Activated naive CD4-positive, alpha-beta T cell (primary cell): ENCODE results near the gene CENPX.

Source experiments
- DNase-seq, 4 experiments: peaks; one replicate each; lab custom pipeline; 2025; lab: John Stamatoyannopoulos, UW

Gene CENPX

GRCh38 chr17:82022310-82022980 is at the start of gene CENPX:
Gene CENPX, minus strand, starts transcription at chr17:82022878. Its CDS starts 17 bp downstream, at chr17:82022861.
- DNase-seq: no peak

GRCh38 chr17:82070611-82071010 is 47.9 kb upstream of the CENPX start:
- DNase-seq: no peak

- peak; percentile 37 to 69 (median 55) for DNase-seq
These were observed 43.1 kb upstream of the CENPX start, which contains the start of gene DUS1L for GRCh38 chr17:82065638-82066303. Gene DUS1L, minus strand, starts transcription at chr17:82065804. Its CDS starts 745 bp downstream, at chr17:82065059.

DNA sequence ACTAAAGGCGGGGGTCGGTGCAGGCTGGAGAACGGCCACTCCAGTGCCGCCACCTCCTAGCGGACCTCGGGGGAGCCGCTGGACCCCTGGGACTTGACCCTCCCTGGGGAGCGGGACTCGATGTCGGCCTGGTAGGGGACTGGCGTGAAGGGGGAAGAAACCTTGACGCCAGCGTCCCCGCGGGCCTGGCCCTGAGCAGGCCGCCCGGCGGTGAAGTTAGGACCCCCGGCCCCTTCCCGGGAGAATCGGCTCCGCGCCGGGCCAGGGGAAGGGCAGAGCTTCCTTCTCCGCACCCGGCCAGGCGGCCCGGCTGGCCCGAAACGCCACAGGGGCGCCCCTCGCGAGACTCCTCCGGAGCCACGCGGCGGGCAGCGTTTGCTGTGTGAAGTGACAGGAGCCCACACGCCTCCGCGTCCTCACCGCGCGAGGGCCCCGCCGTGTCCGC is 42.5 kb upstream of the CENPX start:
- peak in 1 of 4 experiments; percentile 42 for DNase-seq

DNA sequence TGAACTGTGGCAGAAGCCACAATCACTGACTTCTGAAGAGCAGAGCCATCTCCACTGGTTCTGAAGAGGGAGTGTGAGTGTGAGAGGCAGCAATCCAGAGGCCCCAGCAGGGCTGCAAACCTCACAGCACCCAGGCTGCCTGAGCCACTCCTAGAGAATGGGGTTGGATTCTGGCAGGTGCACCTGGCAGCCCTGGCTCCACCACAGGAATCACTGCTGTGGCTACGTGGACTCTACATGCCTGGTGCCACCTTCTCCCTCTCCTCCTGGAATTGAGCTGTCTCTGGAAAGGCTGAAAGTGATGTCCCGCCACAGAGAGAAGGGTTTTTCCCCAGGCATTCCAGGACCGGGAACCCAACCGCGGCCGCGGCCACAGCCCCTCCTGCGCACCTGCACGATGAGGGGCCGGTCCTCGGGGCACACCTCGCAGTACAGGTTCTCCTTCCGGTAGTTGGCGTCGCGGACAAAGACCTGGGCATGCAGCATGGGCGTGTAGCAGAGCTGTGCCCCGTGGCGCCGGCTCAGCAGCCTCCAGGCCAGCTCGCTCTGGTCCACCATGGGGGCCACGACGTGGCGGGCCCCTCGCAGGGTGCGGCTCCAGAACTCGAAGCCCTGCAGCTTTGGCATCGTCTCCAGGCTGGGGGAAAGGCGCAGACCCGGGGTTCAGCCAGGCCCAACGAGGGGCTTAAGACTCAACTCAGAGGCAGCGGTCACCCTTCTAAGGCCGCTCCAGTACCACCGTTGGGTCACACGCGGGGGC is 41.9 kb upstream of the CENPX start:
- no peak for DNase-seq

- no peak for DNase-seq
These were observed 41.0 kb upstream of the CENPX start for GRCh38 chr17:82063424-82064415.

GRCh38 chr17:82062984-82063368 is 40.3 kb upstream of the CENPX start:
- DNase-seq: no peak

GRCh38 chr17:82062076-82062983 is 39.7 kb upstream of the CENPX start:
- no peak for DNase-seq

DNA sequence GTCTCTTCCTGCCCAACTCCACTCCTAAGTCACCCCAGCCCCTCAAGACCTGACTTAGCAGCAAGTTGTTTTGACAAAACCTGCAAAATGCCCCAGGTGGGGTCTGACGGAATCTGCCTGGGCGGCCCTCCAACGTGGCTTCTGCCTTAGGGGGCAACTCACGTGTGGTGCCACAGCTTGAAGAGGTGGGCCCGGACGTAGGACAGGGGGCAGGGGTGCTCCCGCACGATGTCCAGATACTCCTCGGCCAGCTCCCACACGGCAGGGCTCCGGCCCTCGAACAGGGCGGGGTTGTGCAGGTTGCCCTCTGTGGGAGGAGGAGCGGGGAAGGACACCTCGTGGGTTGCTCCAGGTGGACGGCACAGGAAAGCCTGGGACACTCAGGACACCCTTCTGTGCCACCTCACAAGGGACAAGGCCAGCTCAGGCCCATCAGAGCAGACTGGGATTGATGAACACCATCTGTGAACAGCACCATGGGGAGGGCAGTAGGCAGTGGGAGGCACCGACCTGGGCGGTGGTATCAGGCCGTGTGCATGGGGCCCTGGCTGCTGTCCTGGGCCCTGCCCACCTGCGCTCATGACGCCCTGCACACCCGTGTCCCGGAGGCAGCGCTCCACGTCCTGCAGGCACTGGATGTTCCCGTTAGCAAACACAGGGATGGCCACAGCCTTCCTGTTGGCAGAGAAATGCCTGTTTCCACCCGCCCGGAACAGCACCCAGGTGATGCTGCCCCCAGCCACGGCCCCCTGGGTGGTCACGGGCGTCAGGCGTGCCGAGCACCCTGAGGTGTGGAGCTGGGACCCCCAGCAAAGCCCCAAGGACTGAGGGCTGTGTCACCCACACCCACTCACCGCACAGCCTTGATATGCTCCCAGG is 38.6 kb upstream of the CENPX start:
- no peak for DNase-seq

DNA sequence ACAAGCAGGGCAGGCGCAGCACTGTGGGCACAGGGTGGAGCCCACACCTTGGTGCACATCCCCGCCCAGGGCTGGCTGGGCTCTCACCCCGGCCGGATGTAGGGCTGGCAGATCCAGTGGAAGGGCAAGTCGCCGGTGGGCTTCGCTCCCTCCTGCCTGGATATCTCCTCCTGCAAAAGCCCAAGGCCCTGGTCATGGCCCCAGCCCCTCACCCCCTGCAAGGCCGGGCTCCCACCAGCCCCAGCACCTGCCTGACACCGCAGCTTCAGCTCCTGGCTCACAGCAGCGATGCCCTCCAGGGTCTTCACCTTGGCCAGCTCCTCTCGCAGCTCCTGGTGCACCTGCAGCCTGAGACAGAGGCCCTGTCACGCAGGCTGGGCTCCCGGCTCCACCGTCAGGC is 37.9 kb upstream of the CENPX start:
- no peak for DNase-seq

DNA sequence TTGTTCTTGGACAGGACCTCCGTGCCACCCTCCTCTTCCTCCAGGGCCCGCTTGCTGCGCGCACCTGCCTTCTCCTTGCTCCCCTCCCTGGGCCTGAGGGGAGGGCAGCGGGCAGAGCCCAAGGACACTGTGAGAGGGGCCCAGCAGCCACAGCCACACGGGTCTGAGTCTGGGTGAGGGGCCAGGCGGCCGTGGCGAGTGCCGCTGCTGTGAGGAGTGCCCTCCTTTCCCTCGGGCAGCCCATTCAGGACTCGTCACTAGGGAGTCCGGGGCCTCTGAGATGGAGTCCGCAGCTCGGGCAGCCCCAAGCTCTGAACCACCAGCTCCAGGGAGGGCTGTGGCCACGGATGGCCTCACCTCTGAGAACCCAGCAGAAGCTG is 37.3 kb upstream of the CENPX start:
- DNase-seq: no peak

DNA sequence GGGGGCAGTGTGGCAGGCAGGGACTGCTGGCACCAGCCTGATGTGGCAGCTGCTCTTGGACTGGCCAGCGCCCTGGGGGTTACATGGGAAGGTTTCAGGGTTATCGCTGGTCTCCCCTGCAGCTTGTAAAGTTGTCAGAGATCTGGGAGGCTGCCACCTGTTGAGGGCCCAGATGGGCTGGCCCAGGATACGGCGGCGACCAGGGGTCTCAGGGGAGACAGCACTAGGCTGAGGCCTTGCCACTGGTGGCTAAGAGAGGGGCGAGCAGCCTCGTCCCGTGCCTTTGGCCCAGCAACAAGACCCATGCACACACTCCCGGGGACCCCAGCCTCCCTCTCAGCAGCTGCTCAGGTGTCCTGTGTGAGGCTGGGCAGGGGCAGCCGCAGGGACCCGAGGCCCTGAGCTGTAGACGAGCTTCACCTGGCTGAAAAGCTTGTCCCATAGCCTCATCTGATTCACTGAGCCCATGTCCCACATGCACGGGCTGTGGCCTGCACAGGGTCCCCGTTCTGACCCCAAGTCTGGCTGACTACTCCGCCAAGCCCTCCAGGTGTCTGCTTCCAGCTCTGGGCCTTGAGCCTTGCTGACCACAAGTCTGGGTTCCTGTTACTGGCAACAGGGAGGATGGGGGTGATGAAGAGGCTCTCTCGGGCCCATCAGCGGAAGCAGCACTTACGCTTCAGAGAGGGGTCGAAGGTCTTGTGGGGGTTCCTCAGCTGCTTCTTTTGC is 36.8 kb upstream of the CENPX start:
- no peak for DNase-seq

- DNase-seq: no peak
These were observed 36.2 kb upstream of the CENPX start for GRCh38 chr17:82058855-82059249.

DNA sequence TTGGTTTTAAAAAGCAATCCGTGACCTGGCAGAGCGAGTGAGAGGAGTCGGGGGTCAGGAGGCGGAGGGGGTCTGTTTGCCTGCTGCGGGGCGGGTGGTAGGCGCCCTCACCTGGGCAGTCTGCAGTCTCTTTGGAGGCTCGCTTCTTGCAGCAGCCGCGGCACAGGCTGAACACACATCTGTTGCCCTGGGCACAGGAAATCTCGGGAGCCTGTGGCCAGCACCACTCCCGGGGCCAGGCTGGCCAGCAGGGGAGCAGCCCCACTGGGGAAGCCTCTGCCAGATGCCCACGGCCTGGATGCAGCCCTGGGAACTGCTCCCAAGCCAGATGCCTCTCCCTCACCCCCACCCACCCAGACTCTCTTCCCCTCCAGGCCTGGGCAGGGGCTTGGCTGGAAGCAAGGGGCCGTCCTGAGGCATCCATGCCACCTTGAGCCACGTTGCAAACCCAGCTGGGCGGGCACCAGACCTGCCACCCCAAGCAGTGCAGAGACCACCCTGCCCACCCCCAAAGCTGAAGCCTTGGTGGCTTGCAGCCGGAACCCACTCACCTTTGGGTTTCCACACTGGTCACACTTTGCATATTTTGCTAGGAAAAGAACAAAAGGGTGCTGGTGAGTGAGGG is 35.7 kb upstream of the CENPX start:
- DNase-seq: no peak

- no peak for DNase-seq
These were observed 34.3 kb upstream of the CENPX start for GRCh38 chr17:82056729-82057621.

DNA sequence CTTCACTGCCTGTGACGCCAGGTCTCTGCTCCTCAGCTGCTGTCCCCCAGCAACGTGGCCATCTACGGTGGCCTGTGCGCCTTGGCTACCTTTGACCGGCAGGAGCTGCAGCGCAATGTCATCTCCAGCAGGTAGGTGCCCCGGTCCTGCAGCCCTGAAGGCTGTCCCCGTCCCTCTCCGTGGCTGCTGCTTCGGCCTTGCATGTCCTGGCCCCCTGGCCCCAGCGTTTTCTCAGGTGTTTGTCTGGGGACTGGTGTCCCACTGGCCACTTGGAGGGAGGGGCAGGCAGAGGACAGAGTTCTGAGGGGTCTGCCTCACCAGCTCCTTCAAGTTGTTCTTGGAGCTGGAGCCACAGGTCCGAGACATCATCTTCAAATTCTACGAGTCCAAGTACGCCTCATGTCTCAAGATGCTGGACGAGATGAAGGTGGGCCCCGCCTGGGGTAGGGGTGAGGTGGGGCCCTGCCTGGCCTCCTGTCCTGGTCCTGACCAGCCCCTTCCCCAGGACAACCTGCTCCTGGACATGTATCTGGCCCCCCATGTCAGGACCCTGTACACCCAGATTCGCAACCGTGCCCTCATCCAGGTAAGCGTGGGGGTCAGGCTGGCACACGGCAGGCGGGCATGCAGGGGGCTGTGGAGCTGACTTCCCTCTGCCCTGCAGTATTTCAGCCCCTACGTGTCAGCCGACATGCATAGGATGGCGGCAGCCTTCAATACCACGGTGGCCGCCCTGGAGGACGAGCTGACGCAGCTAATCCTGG is 33.5 kb upstream of the CENPX start:
- no peak for DNase-seq
